Right forelimb (tissue), 1 donor: ENCODE results near the gene SULT2B1.
"Not testable (repeated sequence)": the region's sequence is repeated elsewhere in the genome, so short reads cannot be mapped to it uniquely, and the experiment has no call there.

ENCODE experiments used
- DNase-seq: peaks from one replicate; pipeline ENCODE4 v3.0.0-alpha.2; 2018

SULT2B1 gene

GRCh38 chr19:48561412-48561811, 9.4 kb downstream of the SULT2B1 start:
- no peak for DNase-seq

GRCh38 chr19:48565090-48565489, 13.1 kb downstream of the SULT2B1 start:
- no peak for DNase-seq

GRCh38 chr19:48568345-48568886, 16.4 kb downstream of the SULT2B1 start:
- peak; percentile 81 for DNase-seq

GRCh38 chr19:48569814-48570213, 17.8 kb downstream of the SULT2B1 start:
- no peak for DNase-seq

- DNase-seq, result no peak
Observed at GRCh38 chr19:48571378-48572162, 19.6 kb downstream of the SULT2B1 start.

- DNase-seq, result no peak
Observed at GRCh38 chr19:48573163-48573505, 21.2 kb downstream of the SULT2B1 start.

- no peak for DNase-seq
Observed at GRCh38 chr19:48575931-48576622, 24.1 kb downstream of the SULT2B1 start.

- not testable (repeated sequence) for DNase-seq
Observed at GRCh38 chr19:48577908-48578307, 25.9 kb downstream of the SULT2B1 start.

GRCh38 chr19:48578891-48579290, 26.9 kb downstream of the SULT2B1 start:
- DNase-seq, result no peak

- DNase-seq, result no peak
Observed at GRCh38 chr19:48582168-48582567, 30.2 kb downstream of the SULT2B1 start.

- no peak for DNase-seq
Observed at GRCh38 chr19:48587387-48587786, 35.4 kb downstream of the SULT2B1 start.

- DNase-seq, result peak; percentile 90
Observed at GRCh38 chr19:48588670-48589401, 36.9 kb downstream of the SULT2B1 start.

- no peak for DNase-seq
Observed at GRCh38 chr19:48591021-48591420, 39.0 kb downstream of the SULT2B1 start.

- no peak for DNase-seq
Observed at GRCh38 chr19:48595171-48595570, 43.2 kb downstream of the SULT2B1 start.

GRCh38 chr19:48595833-48596232, 43.9 kb downstream of the SULT2B1 start:
- DNase-seq, result no peak

- no peak for DNase-seq
Observed at GRCh38 chr19:48596237-48596636, 44.3 kb downstream of the SULT2B1 start.

GRCh38 chr19:48596679-48597465, 44.9 kb downstream of the SULT2B1 start:
- no peak for DNase-seq

- no peak for DNase-seq
Observed at GRCh38 chr19:48598996-48599700, 47.2 kb downstream of the SULT2B1 start.

- no peak for DNase-seq
Observed at GRCh38 chr19:48600679-48601417, 48.9 kb downstream of the SULT2B1 start.

- DNase-seq, result no peak
Observed at GRCh38 chr19:48603001-48603400, 51.0 kb downstream of the SULT2B1 start.

GRCh38 chr19:48603449-48603848, 51.5 kb downstream of the SULT2B1 start:
- no peak for DNase-seq
